ENCODE data around the gene GALNT9. TPM values are rescaled to one million over a fixed set of nuclear protein-coding genes. Genes with fewer than 3 reads are reported as not detected.
"Not testable (repeated sequence)": the region's sequence is repeated elsewhere in the genome, so short reads cannot be mapped to it uniquely, and the experiment has no call there.

Gene GALNT9
- total RNA-seq, 1 donor from 2014 or later: not detected

DNA sequence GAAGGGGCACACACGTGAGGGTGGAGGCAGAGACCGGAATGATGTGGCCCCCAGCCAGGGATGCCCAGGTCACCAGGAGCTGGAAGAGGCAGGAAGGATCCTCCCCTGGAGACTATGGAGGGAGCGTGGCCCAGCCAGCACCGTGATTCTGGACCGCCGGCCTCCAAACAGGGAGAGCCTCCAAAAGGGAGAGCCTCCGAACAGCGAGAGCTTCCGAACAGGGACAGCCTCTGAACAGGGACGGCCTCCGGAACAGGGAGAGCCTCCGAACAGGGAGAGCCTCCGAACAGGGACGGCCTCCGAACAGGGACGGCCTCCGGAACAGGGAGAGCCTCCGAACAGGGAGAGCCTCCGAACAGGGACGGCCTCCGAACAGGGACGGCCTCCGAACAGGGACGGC lies 33.8 kb downstream of the GALNT9 start:
- not testable (repeated sequence) for DNase-seq (ENCODE audit: low spot score); ATAC-seq

DNA sequence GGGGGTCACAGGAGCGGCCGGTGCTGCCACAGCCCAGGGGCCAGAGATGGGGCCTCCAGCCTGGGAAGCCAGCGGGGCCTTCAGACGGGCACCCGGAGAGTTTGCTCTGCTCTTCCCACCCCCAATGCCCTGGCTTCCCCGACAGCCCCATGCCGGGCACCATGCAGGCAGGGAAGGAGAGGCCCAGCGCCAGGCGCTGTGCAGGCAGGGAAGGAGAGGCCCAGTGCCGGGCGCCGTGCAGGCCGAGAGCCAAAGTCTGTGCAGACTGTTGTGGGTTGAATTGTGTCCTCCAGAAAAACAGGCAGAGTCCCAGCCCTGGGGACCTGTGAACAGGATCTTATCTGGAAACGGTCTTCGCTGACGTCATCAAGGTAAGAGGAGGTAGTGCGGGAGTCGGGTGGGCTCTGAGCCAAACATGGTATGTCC lies 34.3 kb downstream of the GALNT9 start:
- DNase-seq (ENCODE audit: low spot score) (no peak), ATAC-seq (no peak)

- DNase-seq (ENCODE audit: low spot score): no peak
- no peak for ATAC-seq
These were observed 35.0 kb downstream of the GALNT9 start for GRCh38 chr12:132294121-132295034.

- DNase-seq (ENCODE audit: low spot score) (no peak), ATAC-seq (no peak)
These were observed 36.8 kb downstream of the GALNT9 start for GRCh38 chr12:132292328-132293319.

- ATAC-seq (no peak), DNase-seq (ENCODE audit: low spot score) (no peak)
These were observed 37.8 kb downstream of the GALNT9 start for GRCh38 chr12:132291402-132292175.

- DNase-seq (ENCODE audit: low spot score) (no peak), ATAC-seq (no peak)
These were observed 39.2 kb downstream of the GALNT9 start for GRCh38 chr12:132290203-132290540.

- DNase-seq (ENCODE audit: low spot score) (no peak), ATAC-seq (no peak)
These were observed 39.8 kb downstream of the GALNT9 start for GRCh38 chr12:132289356-132290202.

- no peak for ATAC-seq
- no peak for DNase-seq (ENCODE audit: low spot score)
These were observed 40.7 kb downstream of the GALNT9 start for GRCh38 chr12:132288516-132289215.

GRCh38 chr12:132287391-132288238 lies 41.8 kb downstream of the GALNT9 start:
- ATAC-seq (no peak), DNase-seq (ENCODE audit: low spot score) (no peak)

GRCh38 chr12:132286912-132287311 lies 42.5 kb downstream of the GALNT9 start:
- DNase-seq (ENCODE audit: low spot score): no peak
- no peak for ATAC-seq

DNA sequence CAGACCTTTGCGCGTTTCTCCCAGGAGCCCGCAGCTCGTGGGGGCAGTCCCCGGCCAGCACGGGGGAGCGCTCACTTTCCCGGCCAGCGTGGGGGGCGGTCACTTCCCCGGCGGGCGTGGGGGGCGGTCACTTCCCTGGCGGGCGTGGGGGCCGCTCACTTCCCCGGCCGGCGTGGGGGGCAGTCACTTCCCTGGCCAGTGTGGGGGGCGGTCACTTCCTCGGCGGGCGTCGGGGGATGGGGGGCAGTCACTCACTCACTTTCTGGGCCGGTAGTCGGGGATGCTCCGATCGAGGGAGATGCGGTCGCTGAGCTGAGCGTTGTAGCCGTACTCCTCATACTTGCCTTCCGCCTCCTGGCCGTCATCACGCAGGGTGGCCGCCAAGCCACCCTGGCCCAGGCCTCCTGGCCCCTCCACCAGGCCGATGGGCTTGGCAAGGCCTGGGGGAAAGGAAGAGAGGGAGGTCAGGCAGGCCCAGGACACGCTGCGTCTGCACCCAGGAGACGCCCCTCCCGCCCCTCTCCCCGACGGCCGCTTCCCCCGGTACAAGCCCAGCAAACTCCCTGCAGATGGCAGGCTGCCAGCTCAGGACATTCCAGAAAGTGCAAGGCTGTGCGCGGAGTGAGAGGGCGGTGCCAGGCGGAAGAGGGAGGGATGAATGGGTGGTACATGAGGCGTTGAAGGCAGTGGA lies 43.3 kb downstream of the GALNT9 start:
- DNase-seq (ENCODE audit: low spot score) (peak; percentile 57), ATAC-seq (peak; percentile 65)

DNA sequence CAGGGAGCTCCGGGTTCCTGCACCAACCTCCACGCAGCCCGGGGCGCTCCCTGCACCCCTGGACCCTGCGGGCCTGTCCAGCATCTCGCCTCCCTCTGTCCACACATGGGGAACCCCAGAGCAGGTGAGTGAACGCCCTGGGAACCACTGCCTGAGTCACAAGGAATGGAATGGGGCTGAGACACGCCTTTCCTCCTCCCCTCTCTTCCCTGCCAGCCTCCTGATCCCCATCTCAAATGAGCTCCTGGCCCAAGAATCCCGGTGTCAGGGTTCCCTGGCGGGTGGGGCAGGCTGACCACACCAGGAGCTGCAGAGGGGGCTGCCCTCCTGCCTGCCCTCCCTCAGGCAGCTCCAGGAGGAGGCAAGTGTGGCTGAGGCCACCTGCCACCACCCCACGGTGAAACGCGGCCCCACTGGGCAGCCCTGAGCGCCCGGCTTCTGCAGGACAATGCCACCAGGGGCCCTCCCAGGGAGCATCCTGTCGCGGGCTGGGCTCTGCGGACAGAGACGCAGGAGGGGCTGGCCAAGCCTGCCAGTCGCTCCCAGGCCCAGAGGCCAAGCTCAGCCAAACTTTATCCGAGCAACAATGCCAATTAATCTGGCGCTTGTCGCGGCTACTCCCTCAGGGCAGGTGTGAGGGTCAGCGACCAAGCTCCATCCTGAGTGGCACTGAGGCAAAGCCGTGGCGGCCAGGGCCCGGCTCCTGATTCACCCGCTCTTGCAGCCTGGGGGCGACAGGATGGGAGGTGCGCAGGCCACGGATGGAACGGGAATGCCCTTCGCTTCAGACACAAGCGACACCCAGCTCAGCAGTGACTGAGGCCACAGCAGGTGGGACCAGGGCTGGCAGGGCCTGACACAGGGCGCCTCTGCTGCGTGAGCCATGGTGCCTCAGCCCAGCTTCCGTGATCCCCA lies 44.3 kb downstream of the GALNT9 start:
- ATAC-seq (no peak), DNase-seq (ENCODE audit: low spot score) (no peak)

GRCh38 chr12:132284071-132284826 lies 45.1 kb downstream of the GALNT9 start:
- no peak for DNase-seq (ENCODE audit: low spot score)
- no peak for ATAC-seq

DNA sequence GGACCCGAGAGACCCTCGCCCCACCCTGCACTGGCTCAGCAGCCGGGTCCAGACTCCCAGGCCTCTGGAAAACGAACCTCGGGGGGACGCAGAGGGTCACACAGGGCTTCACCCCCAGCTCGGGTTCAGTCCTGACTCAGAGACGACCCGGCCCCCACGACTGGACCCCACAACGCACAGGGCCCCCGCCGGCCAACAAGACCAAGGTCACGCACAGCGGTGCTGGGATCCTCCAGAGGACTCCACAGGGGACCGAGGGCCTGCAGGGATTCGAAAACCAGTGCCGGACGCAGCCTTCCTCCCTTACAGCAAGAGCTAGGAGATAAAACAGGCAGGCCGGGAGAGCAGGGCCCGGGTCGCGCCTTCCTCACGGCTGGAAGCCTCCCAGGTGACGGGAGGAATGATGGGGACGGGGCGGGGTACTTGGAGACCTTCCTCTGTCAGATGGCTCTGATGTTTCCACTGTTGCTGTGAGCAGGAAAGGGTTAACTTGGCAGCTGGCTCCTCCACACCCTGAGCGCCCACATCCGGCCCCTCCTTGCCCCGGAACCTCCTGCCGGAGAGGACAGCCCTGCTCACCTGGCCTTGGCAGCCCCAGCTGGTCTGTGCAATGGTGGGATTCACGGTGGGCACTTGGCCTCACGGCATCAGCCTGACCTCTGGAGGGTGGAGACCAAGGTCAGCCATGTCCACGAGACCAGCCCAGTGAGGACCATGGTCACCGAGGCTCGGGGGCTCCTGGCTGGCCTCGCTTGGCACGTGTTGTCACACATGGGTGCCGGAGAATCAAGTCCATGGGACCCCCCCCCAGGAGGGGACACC lies 46.2 kb downstream of the GALNT9 start:
- DNase-seq (ENCODE audit: low spot score) (no peak), ATAC-seq (no peak)

Data from left lobe of liver (tissue), 2 donors.